ENCODE data around the gene DOCK1.

The DOCK1 gene

DNA sequence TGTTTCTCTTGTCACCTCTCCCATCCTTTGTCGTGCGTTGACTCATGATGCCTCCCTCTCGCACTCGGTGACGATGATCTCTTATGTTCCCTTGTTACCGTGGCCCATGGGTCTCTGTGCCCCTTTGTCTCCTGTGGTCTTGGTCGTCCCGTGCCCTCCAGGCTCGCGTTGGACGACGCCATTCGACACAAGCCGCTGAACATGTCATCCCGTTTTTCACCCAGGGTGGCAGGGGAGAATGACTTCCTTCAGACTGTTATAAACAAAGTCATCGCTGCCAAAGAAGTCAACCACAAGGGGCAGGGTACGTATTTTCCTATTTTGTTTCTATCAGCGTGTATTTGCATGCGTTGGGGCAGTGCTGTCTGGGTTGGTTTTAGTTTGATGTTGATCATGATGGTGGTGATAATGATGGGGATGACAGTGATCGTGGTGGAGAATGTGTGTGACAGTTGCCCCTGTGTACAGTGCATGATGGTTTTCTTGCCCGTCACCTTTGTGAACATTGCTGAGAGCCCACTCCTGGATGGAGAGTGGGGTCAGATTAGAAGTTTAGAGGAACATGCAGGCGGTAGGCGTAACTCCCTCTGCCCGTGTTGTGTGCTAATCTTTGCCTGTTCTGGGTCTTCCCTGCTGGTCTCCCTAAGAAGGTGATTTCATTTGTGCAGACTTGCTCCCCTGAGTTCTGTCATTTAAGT is 107.0 kb downstream of the DOCK1 start:
- DNase-seq (ENCODE audit: low spot score), result no peak

GRCh38 chr10:127012769-127013152 is 107.5 kb downstream of the DOCK1 start:
- DNase-seq (ENCODE audit: low spot score), result no peak

DNA sequence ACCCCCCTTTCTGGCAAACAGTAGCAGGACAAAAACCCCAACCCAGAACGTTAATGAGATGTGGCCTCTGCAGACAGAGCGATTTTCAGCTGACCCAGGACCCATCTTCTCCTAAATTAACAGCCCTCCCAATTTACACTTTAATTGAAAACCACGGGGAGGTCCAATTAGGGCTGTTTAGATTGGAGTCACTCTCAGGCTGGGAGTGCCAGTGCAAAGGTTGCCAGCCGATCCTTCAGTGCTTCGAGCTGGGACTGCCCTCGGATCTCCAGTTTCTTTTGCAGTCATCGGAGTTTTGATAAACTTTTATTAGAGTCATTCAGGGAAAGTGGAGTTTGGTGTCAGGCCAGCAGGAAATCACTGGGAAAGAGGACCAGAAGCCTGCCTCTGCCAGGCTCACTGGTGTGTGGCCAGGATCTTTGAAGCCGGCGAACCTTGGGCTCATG is 108.0 kb downstream of the DOCK1 start:
- DNase-seq (ENCODE audit: low spot score), result no peak

DNA sequence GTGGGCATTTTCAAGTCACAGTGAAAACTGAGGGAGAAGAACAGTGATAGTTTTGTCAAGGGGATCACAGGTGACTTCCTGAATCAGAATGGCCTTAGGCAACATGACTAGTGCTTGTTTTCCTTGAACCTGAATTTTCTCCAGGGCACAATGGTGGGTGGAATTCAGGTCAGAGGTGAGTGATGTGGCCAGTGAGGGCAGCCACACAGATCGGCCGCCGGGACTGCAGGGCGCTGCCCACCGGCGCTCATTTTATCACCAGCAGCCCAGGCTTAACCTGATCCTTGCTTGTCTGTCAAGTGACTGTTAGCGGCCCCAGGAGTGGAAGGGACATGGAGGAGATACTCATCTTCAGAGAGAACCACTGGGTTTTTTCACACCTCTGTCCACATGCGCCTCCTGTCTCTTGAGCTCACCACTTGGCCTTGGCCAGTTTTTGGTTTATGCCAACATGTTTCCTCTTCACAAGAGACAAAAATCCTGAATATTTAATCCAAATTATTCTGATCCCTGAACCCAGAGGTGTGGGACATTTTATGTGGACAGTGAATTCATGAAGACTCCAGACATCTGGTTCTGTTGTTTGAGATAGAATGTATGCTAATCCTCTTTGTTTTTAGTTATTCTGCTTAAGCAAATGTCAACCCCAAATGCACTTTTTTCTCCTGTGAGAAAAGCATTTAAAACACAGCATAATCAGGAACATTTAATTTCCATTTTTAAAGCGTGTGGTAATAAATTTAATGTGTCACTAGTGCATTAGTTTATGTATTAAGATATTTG is 108.7 kb downstream of the DOCK1 start:
- DNase-seq (ENCODE audit: low spot score), result no peak

DNA sequence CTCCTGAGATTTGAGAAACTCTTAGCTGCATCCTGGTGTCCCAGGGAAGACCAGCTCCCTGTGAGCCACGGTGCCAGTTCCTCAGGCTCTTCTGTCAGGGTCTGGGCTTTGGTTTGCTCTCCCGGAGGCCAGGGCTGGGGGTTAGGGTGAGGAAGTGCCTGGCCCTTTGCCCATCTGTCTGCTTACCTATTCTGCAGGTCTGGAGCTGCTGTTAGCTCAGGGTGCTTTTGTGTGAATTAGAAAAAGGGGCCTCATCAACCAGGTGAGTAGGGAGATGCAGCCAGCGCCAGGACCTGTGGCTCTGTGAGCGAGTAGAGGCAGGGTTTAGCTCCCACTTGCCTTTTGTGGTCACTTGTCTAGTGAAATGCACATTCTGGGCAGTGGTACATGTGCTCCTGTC is 109.4 kb downstream of the DOCK1 start:
- no peak for DNase-seq (ENCODE audit: low spot score)

DNA sequence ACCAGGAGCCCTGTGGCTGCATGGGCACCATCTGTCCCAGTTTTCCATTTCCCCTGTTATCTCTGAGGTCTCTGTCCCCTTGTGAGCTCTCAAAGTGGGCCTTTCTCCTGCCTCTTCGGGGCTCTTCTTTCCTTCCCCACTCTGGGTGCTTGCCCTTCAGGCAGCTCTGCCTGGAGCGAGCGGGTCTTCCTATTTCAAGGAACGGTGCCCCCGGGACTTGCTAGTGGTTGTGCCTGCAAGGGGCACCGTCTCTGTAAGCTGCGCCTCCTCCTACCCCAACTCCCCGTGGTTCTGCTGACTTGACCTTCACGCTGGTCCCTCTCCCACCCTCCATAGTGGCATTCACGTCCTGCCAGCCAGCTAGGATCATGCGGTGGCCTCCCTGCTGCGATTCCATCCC is 110.1 kb downstream of the DOCK1 start:
- DNase-seq (ENCODE audit: low spot score), result no peak

- DNase-seq (ENCODE audit: low spot score), result no peak
Observed at GRCh38 chr10:127016331-127016730, 111.1 kb downstream of the DOCK1 start.

GRCh38 chr10:127017541-127018297 is 112.5 kb downstream of the DOCK1 start:
- DNase-seq (ENCODE audit: low spot score), result no peak

DNA sequence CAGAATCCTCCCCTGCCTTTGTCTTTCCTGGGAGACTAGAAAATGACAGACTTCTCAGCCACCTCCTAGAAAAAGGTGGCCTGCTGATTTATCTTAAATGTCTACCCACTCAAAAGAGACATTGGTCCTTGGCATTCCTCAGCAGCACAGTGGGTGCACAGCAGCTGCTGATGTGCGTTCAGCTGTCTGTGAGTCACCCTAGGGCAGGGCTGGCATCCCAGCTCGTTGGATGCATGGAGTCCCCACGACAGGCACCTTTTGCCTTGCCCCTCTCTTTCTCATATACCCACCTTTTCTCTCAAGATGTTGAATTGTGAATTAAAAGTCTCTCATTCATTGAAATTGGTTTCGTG is 113.0 kb downstream of the DOCK1 start:
- DNase-seq (ENCODE audit: low spot score), result no peak

- no peak for DNase-seq (ENCODE audit: low spot score)
Observed at GRCh38 chr10:127018766-127019165, 113.5 kb downstream of the DOCK1 start.

GRCh38 chr10:127020260-127020659 is 115.0 kb downstream of the DOCK1 start:
- no peak for DNase-seq (ENCODE audit: low spot score)

DNA sequence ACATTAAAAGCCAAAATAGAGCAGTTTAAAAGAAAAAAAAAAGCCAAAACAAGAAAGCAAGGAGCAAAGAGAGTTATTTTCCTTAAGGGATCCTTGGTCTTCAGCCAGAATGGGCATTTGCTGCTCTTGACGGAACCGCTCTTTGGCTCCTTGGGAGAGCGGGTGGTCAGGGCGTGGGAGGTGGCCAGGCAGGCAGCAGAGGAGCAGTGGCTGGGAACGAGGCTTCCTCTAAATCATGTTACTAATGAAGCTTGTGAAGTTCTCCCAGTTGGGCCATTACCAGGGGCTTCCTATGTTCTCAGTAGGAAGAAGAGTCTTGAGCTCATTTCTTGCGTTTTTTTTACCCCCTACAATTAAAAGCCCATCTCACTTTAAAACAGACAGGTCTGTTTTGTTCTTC is 116.6 kb downstream of the DOCK1 start:
- no peak for DNase-seq (ENCODE audit: low spot score)

DNA sequence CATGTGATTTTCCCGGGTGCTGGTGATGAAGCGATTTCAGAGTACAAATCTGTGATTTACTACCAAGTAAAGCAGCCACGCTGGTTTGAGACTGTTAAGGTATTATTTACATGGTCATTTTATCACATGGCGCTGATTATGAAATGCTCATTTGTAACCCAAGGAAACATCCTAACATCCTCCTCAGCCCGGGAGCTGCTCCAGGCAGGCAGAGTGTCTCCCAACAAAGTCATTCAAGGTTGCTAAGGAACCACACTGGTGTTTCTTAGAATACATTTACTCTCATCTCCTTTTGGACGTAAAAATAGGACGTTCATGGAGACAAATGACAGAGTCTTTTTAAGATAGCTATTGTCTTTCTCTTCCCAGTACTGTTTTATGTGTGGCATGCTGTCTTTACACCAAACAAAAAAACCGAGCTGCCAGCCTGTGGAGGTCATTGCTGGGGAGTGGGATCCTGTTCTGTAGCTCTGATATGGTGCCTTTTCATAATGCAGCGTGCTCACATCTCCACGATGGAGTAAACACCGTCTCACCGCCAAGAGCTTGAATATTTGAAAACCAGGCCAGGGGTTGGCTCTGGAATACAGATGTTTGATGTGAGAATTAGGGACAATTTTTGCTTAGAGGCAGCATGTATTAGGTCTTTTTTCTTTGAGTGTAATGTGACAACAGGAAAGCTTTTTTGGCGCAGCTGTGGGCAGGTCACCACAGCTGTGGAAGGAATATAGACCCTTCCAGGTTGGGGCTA is 119.6 kb downstream of the DOCK1 start:
- DNase-seq (ENCODE audit: low spot score), result no peak

GRCh38 chr10:127027786-127028185 is 122.6 kb downstream of the DOCK1 start:
- no peak for DNase-seq (ENCODE audit: low spot score)

DNA sequence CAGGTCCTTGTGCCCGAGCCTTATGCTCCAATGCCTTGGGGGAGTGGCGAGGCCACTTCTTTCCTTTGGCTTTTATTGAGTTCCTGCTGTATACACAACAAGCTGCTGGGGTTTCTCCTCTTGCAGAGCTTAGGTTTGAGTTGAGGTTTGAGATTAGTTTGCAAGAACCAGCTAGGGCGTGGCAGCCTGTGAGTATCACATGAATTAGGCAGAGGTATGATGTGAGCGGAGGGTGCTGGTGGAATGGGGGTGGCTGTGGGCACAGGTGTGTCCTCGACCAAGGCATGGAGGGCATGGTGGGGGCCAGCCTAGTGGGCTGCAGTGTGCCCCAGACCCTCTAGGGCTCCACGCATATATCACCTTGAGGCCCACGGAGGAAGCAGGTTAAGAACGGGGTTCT is 123.3 kb downstream of the DOCK1 start:
- no peak for DNase-seq (ENCODE audit: low spot score)

- no peak for DNase-seq (ENCODE audit: low spot score)
Observed at GRCh38 chr10:127029061-127029460, 123.8 kb downstream of the DOCK1 start.

DNA sequence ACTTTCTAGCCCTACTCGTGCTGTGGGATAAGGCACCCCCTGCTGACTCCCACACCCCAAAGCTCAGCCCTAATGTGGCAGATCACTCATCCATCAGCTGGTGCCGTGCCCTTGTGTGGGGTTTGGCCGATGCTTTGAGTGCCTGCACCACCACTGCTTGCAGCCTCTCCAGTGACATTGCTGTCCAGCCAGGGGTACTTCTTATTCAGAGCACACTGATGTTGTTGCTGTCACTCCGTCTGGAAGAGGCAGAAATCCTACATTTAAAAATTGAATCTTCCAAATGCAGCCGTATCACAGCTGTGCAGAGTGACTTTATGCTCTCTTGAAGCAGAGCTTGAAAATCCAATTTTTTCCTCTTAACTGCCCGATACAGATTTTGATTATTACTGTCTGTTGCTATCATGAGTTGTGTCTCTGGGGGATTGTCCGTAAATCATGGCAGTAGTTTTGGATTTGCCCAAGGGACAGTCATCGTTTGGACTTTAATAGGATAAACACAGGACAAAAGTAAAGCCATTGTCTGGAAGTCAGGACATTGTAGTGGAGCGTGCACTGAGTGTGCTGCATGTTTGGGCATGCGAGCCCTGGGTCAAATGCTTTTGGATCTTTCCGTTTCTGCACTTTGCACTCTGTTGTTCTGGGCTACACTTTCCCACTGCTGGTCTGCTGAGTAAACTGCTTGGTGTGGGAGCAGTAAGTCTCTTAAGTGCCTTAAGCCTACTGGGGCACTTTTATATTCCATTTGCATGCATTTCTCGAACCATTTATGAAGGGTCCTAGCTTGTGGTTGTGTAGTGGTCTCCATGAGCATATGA is 128.2 kb downstream of the DOCK1 start:
- no peak for DNase-seq (ENCODE audit: low spot score)

- DNase-seq (ENCODE audit: low spot score), result no peak
Observed at GRCh38 chr10:127034034-127034633, 128.9 kb downstream of the DOCK1 start.

GRCh38 chr10:127034790-127035189 is 129.6 kb downstream of the DOCK1 start:
- DNase-seq (ENCODE audit: low spot score), result no peak

DNA sequence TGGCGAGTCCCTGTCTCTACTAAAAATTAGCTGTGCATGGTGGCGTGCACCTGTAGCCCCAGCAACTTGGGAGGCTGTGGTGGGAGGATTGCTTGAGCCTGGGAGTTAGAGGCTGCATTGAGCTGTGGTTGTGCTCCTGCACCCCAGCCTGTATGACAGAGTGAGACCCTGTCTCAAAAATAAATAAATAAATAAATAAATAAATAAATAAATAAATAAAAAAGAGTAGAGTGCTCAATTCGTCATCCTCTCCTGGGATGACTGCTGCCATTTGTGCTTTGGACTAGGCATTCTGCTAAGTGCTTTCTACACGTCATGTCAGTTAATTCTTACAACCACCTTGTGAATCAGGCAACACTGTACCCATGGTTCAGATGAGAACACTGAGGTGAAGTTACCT is 130.6 kb downstream of the DOCK1 start:
- no peak for DNase-seq (ENCODE audit: low spot score)

- no peak for DNase-seq (ENCODE audit: low spot score)
Observed at GRCh38 chr10:127036987-127037386, 131.8 kb downstream of the DOCK1 start.
